ENCODE results near the gene HAND2.
A peak's percentile ranks its signal among the peaks of the same experiment; 100 is the strongest.

The HAND2 gene

GRCh38 chr4:173530326-173531085, 477 bp upstream of the HAND2 start:
- Mint-ChIP-seq H3K27ac (peak overlapping the region; percentile 68), H3K4me1 (ENCODE audit: low read depth) (peaks cover 21% of the 10 kb centered on the region), H3K9me3 (peaks cover 8% of the 10 kb centered on the region), H3K4me3 (peak overlapping the region; percentile 67), H3K27me3 (peaks cover 94% of the 10 kb centered on the region), H3K36me3 (ENCODE audit: low read depth) (no peaks in the 10 kb centered on the region)
- no peak for DNase-seq

- H3K27ac Mint-ChIP-seq, result peak overlapping the region; percentile 48
- peak; percentile 36 for DNase-seq
- no peaks in the 10 kb centered on the region for H3K36me3 Mint-ChIP-seq (ENCODE audit: low read depth)
- no peak overlapping the region for H3K4me3 Mint-ChIP-seq
- H3K27me3 Mint-ChIP-seq, result peaks cover 94% of the 10 kb centered on the region
- peaks cover 14% of the 10 kb centered on the region for H3K9me3 Mint-ChIP-seq
- peaks cover 27% of the 10 kb centered on the region for H3K4me1 Mint-ChIP-seq (ENCODE audit: low read depth)
Measured at GRCh38 chr4:173528378-173529321, 1.4 kb downstream of the HAND2 start.

GRCh38 chr4:173527103-173527891, 2.7 kb downstream of the HAND2 start:
- Mint-ChIP-seq H3K4me3 (no peak overlapping the region), H3K27me3 (peaks cover 94% of the 10 kb centered on the region), H3K9me3 (peaks cover 16% of the 10 kb centered on the region), H3K36me3 (ENCODE audit: low read depth) (no peaks in the 10 kb centered on the region), H3K4me1 (ENCODE audit: low read depth) (peaks cover 36% of the 10 kb centered on the region), H3K27ac (peak overlapping the region; percentile 48)
- no peak for DNase-seq

GRCh38 chr4:173526724-173527102, 3.3 kb downstream of the HAND2 start:
- no peak overlapping the region for H3K27ac Mint-ChIP-seq
- H3K36me3 Mint-ChIP-seq (ENCODE audit: low read depth), result no peaks in the 10 kb centered on the region
- H3K9me3 Mint-ChIP-seq, result peaks cover 14% of the 10 kb centered on the region
- no peak overlapping the region for H3K4me3 Mint-ChIP-seq
- H3K27me3 Mint-ChIP-seq, result peaks cover 94% of the 10 kb centered on the region
- DNase-seq, result no peak
- H3K4me1 Mint-ChIP-seq (ENCODE audit: low read depth), result peaks cover 38% of the 10 kb centered on the region

GRCh38 chr4:173526027-173526482, 4.0 kb downstream of the HAND2 start:
- no peak for DNase-seq
- H3K4me3 Mint-ChIP-seq, result no peak overlapping the region
- H3K27me3 Mint-ChIP-seq, result peaks cover 94% of the 10 kb centered on the region
- H3K9me3 Mint-ChIP-seq, result peaks cover 14% of the 10 kb centered on the region
- H3K27ac Mint-ChIP-seq, result peak overlapping the region; percentile 2
- no peaks in the 10 kb centered on the region for H3K36me3 Mint-ChIP-seq (ENCODE audit: low read depth)
- H3K4me1 Mint-ChIP-seq (ENCODE audit: low read depth), result peaks cover 39% of the 10 kb centered on the region

GRCh38 chr4:173525118-173526011, 4.7 kb downstream of the HAND2 start:
- Mint-ChIP-seq H3K36me3 (ENCODE audit: low read depth) (no peaks in the 10 kb centered on the region), H3K27ac (no peak overlapping the region), H3K9me3 (peaks cover 14% of the 10 kb centered on the region), H3K4me1 (ENCODE audit: low read depth) (peaks cover 35% of the 10 kb centered on the region), H3K4me3 (no peak overlapping the region), H3K27me3 (peaks cover 94% of the 10 kb centered on the region)
- no peak for DNase-seq

- no peak overlapping the region for H3K4me3 Mint-ChIP-seq
- peaks cover 29% of the 10 kb centered on the region for H3K4me1 Mint-ChIP-seq (ENCODE audit: low read depth)
Measured at GRCh38 chr4:173524218-173525117, 5.6 kb downstream of the HAND2 start.

GRCh38 chr4:173522951-173523395, 7.1 kb downstream of the HAND2 start:
- Mint-ChIP-seq H3K27ac (no peak overlapping the region), H3K27me3 (peaks cover 98% of the 10 kb centered on the region), H3K36me3 (ENCODE audit: low read depth) (no peaks in the 10 kb centered on the region), H3K4me1 (ENCODE audit: low read depth) (peaks cover 27% of the 10 kb centered on the region), H3K9me3 (peaks cover 14% of the 10 kb centered on the region), H3K4me3 (peak overlapping the region; percentile 47)
- DNase-seq, result no peak

More at GRCh38 chr4:173524218-173525117, 5.6 kb downstream of the HAND2 start:
- Mint-ChIP-seq H3K27me3 (peaks cover 94% of the 10 kb centered on the region), H3K9me3 (peaks cover 14% of the 10 kb centered on the region), H3K27ac (peak overlapping the region; percentile 26), H3K36me3 (ENCODE audit: low read depth) (no peaks in the 10 kb centered on the region)
- DNase-seq, result no peak

GRCh38 chr4:173522160-173522950, 7.7 kb downstream of the HAND2 start:
- peaks cover 14% of the 10 kb centered on the region for H3K9me3 Mint-ChIP-seq
- peak overlapping the region; percentile 29 for H3K27ac Mint-ChIP-seq
- H3K4me3 Mint-ChIP-seq, result peak overlapping the region; percentile 47
- H3K27me3 Mint-ChIP-seq, result peaks cover 98% of the 10 kb centered on the region
- no peak for DNase-seq
- H3K4me1 Mint-ChIP-seq (ENCODE audit: low read depth), result peaks cover 29% of the 10 kb centered on the region
- H3K36me3 Mint-ChIP-seq (ENCODE audit: low read depth), result no peaks in the 10 kb centered on the region

- Mint-ChIP-seq H3K4me3 (no peak overlapping the region), H3K9me3 (peaks cover 11% of the 10 kb centered on the region), H3K27ac (no peak overlapping the region), H3K36me3 (ENCODE audit: low read depth) (no peaks in the 10 kb centered on the region), H3K27me3 (peaks cover 98% of the 10 kb centered on the region), H3K4me1 (ENCODE audit: low read depth) (peaks cover 32% of the 10 kb centered on the region)
- DNase-seq, result no peak
Measured at GRCh38 chr4:173521467-173522159, 8.4 kb downstream of the HAND2 start.

GRCh38 chr4:173520921-173521466, 9.0 kb downstream of the HAND2 start:
- no peak overlapping the region for H3K4me3 Mint-ChIP-seq
- H3K4me1 Mint-ChIP-seq (ENCODE audit: low read depth), result peaks cover 33% of the 10 kb centered on the region
- no peaks in the 10 kb centered on the region for H3K36me3 Mint-ChIP-seq (ENCODE audit: low read depth)
- peaks cover 98% of the 10 kb centered on the region for H3K27me3 Mint-ChIP-seq
- DNase-seq, result no peak
- no peak overlapping the region for H3K27ac Mint-ChIP-seq
- peaks cover 9% of the 10 kb centered on the region for H3K9me3 Mint-ChIP-seq

Data from activated T-cell treated with anti-CD3 and anti-CD28 coated beads, Interleukin-2, amount 50 U/mL, for 24 hours (primary cell).